ENCODE results near the gene RBM19.

Gene RBM19

GRCh38 chr12:113987261-113988063 is 21.3 kb upstream of the RBM19 start:
- H3K27me3 ChIP-seq (replicated peaks in 2 of 5; ENCODE audit: control insufficient read depth in 4 of 5, insufficient read depth in 5 of 5, low read length in 4 of 5), result peaks cover 3 to 43% (median 13%) of the 10 kb centered on the region in 5 experiments
- H3K4me1 ChIP-seq (ENCODE audit: control extremely low read depth in 1 of 4, control insufficient read depth in 4 of 4, insufficient read depth in 4 of 4, low read length in 3 of 4), result no peaks in the 10 kb centered on the region
- no peak overlapping the region for H3K4me3 ChIP-seq (ENCODE audit: control insufficient read depth in 1 of 7, extremely low read depth in 1 of 7, insufficient read depth in 4 of 7, low read depth in 2 of 7, low read length in 6 of 7)
- no peak overlapping the region for H3K27ac ChIP-seq (ENCODE audit: insufficient read depth in 1 of 2, low read depth in 1 of 2, low read length in 2 of 2, poor library complexity in 1 of 2, severe bottlenecking in 2 of 2)
- WGBS (ENCODE audit: insufficient coverage), result 53% methylated on average over 2 of the region's 6 CpGs
- ChIA-PET CTCF (no interaction called here), POLR2A (no interaction called here)
- H3K36me3 ChIP-seq (ENCODE audit: control insufficient read depth in 4 of 4, insufficient read depth in 4 of 4, low read length in 3 of 4), result no peaks in the 10 kb centered on the region
- no peak for DNase-seq
- H3K9me3 ChIP-seq (ENCODE audit: control extremely low read depth in 1 of 5, control insufficient read depth in 4 of 5, insufficient read depth in 2 of 5, low read depth in 1 of 5, low read length in 4 of 5), result no peaks in the 10 kb centered on the region

GRCh38 chr12:113984464-113984863 is 18.3 kb upstream of the RBM19 start:
- no peak for DNase-seq
- Histone ChIP-seq H3K4me1 (ENCODE audit: control extremely low read depth in 1 of 4, control insufficient read depth in 4 of 4, insufficient read depth in 4 of 4, low read length in 3 of 4) (no peaks in the 10 kb centered on the region), H3K36me3 (ENCODE audit: control insufficient read depth in 4 of 4, insufficient read depth in 4 of 4, low read length in 3 of 4) (no peaks in the 10 kb centered on the region), H3K27me3 (replicated peaks in 2 of 5; ENCODE audit: control insufficient read depth in 4 of 5, insufficient read depth in 5 of 5, low read length in 4 of 5) (peaks cover 0 to 30% (median 12%) of the 10 kb centered on the region in 5 experiments), H3K9me3 (ENCODE audit: control extremely low read depth in 1 of 5, control insufficient read depth in 4 of 5, insufficient read depth in 2 of 5, low read depth in 1 of 5, low read length in 4 of 5) (no peaks in the 10 kb centered on the region), H3K27ac (ENCODE audit: insufficient read depth in 1 of 2, low read depth in 1 of 2, low read length in 2 of 2, poor library complexity in 1 of 2, severe bottlenecking in 2 of 2) (no peak overlapping the region), H3K4me3 (ENCODE audit: control insufficient read depth in 1 of 7, extremely low read depth in 1 of 7, insufficient read depth in 4 of 7, low read depth in 2 of 7, low read length in 6 of 7) (no peak overlapping the region)
- no CpG with 5 or more reads among the region's 4 CpGs for WGBS (ENCODE audit: insufficient coverage)
- ChIA-PET POLR2A (no interaction called here), CTCF (interaction anchor here (1.0 kb wide), 1 partner anchor 18 kb away, joined by 3 read pairs; no protein-coding TSS in a partner anchor)

- POLR2A ChIA-PET, result no interaction called here
These were observed 17.8 kb upstream of the RBM19 start for GRCh38 chr12:113983777-113984448.

GRCh38 chr12:113983265-113983664 is 17.1 kb upstream of the RBM19 start:
- ChIA-PET CTCF (interaction anchor here (3.9 kb wide), 1 partner anchor 526 kb away, joined by 34 read pairs; no protein-coding TSS in a partner anchor), POLR2A (no interaction called here)
- no peak overlapping the region for H3K4me3 ChIP-seq (ENCODE audit: control insufficient read depth in 1 of 7, extremely low read depth in 1 of 7, insufficient read depth in 4 of 7, low read depth in 2 of 7, low read length in 6 of 7)
- no peak for DNase-seq
- H3K27ac ChIP-seq (ENCODE audit: insufficient read depth in 1 of 2, low read depth in 1 of 2, low read length in 2 of 2, poor library complexity in 1 of 2, severe bottlenecking in 2 of 2), result no peak overlapping the region
- H3K27me3 ChIP-seq (replicated peaks in 2 of 5; ENCODE audit: control insufficient read depth in 4 of 5, insufficient read depth in 5 of 5, low read length in 4 of 5), result peaks cover 0 to 20% (median 9%) of the 10 kb centered on the region in 5 experiments
- 40% methylated on average over 2 of the region's 2 CpGs for WGBS (ENCODE audit: insufficient coverage)
- no peaks in the 10 kb centered on the region for H3K4me1 ChIP-seq (ENCODE audit: control extremely low read depth in 1 of 4, control insufficient read depth in 4 of 4, insufficient read depth in 4 of 4, low read length in 3 of 4)
- H3K9me3 ChIP-seq (ENCODE audit: control extremely low read depth in 1 of 5, control insufficient read depth in 4 of 5, insufficient read depth in 2 of 5, low read depth in 1 of 5, low read length in 4 of 5), result no peaks in the 10 kb centered on the region
- no peaks in the 10 kb centered on the region for H3K36me3 ChIP-seq (ENCODE audit: control insufficient read depth in 4 of 4, insufficient read depth in 4 of 4, low read length in 3 of 4)

More at GRCh38 chr12:113983777-113984448, 17.8 kb upstream of the RBM19 start:
- Histone ChIP-seq H3K9me3 (ENCODE audit: control extremely low read depth in 1 of 5, control insufficient read depth in 4 of 5, insufficient read depth in 2 of 5, low read depth in 1 of 5, low read length in 4 of 5) (no peaks in the 10 kb centered on the region), H3K4me3 (ENCODE audit: control insufficient read depth in 1 of 7, extremely low read depth in 1 of 7, insufficient read depth in 4 of 7, low read depth in 2 of 7, low read length in 6 of 7) (no peak overlapping the region), H3K27me3 (replicated peaks in 2 of 5; ENCODE audit: control insufficient read depth in 4 of 5, insufficient read depth in 5 of 5, low read length in 4 of 5) (peaks cover 0 to 24% (median 12%) of the 10 kb centered on the region in 5 experiments), H3K27ac (ENCODE audit: insufficient read depth in 1 of 2, low read depth in 1 of 2, low read length in 2 of 2, poor library complexity in 1 of 2, severe bottlenecking in 2 of 2) (no peak overlapping the region), H3K36me3 (ENCODE audit: control insufficient read depth in 4 of 4, insufficient read depth in 4 of 4, low read length in 3 of 4) (no peaks in the 10 kb centered on the region), H3K4me1 (ENCODE audit: control extremely low read depth in 1 of 4, control insufficient read depth in 4 of 4, insufficient read depth in 4 of 4, low read length in 3 of 4) (no peaks in the 10 kb centered on the region)
- WGBS (ENCODE audit: insufficient coverage), result 74% methylated on average over 3 of the region's 4 CpGs
- CTCF ChIA-PET, result interaction anchor here (1.0 to 3.9 kb wide), 2 partner anchors 17 to 525 kb away, joined by 3 to 34 read pairs; no protein-coding TSS in a partner anchor
- DNase-seq, result no peak

GRCh38 chr12:113981876-113982275 is 15.8 kb upstream of the RBM19 start:
- Histone ChIP-seq H3K27ac (ENCODE audit: insufficient read depth in 1 of 2, low read depth in 1 of 2, low read length in 2 of 2, poor library complexity in 1 of 2, severe bottlenecking in 2 of 2) (no peak overlapping the region), H3K27me3 (replicated peaks in 2 of 5; ENCODE audit: control insufficient read depth in 4 of 5, insufficient read depth in 5 of 5, low read length in 4 of 5) (peaks cover 0 to 15% (median 11%) of the 10 kb centered on the region in 5 experiments), H3K4me1 (ENCODE audit: control extremely low read depth in 1 of 4, control insufficient read depth in 4 of 4, insufficient read depth in 4 of 4, low read length in 3 of 4) (no peaks in the 10 kb centered on the region), H3K9me3 (ENCODE audit: control extremely low read depth in 1 of 5, control insufficient read depth in 4 of 5, insufficient read depth in 2 of 5, low read depth in 1 of 5, low read length in 4 of 5) (no peaks in the 10 kb centered on the region), H3K36me3 (ENCODE audit: control insufficient read depth in 4 of 4, insufficient read depth in 4 of 4, low read length in 3 of 4) (no peaks in the 10 kb centered on the region), H3K4me3 (ENCODE audit: control insufficient read depth in 1 of 7, extremely low read depth in 1 of 7, insufficient read depth in 4 of 7, low read depth in 2 of 7, low read length in 6 of 7) (no peak overlapping the region)
- no peak for DNase-seq
- 100% methylated on average over 1 of the region's 3 CpGs for WGBS (ENCODE audit: insufficient coverage)
- CTCF ChIA-PET, result interaction anchor here (0.6 to 3.9 kb wide), 5 partner anchors 10 to 1936 kb away, joined by 3 to 34 read pairs (median 9); partner anchors contain the start of gene RBM19
- POLR2A ChIA-PET, result no interaction called here

- H3K4me1 ChIP-seq (ENCODE audit: control extremely low read depth in 1 of 4, control insufficient read depth in 4 of 4, insufficient read depth in 4 of 4, low read length in 3 of 4), result no peaks in the 10 kb centered on the region
- peaks cover 0 to 19% (median 10%) of the 10 kb centered on the region in 5 experiments for H3K27me3 ChIP-seq (replicated peaks in 2 of 5; ENCODE audit: control insufficient read depth in 4 of 5, insufficient read depth in 5 of 5, low read length in 4 of 5)
- POLR2A ChIA-PET, result no interaction called here
- no peak overlapping the region for H3K27ac ChIP-seq (ENCODE audit: insufficient read depth in 1 of 2, low read depth in 1 of 2, low read length in 2 of 2, poor library complexity in 1 of 2, severe bottlenecking in 2 of 2)
- 17% methylated on average over 9 of the region's 12 CpGs for WGBS (ENCODE audit: insufficient coverage)
- no peak overlapping the region for H3K4me3 ChIP-seq (ENCODE audit: control insufficient read depth in 1 of 7, extremely low read depth in 1 of 7, insufficient read depth in 4 of 7, low read depth in 2 of 7, low read length in 6 of 7)
- no peaks in the 10 kb centered on the region for H3K36me3 ChIP-seq (ENCODE audit: control insufficient read depth in 4 of 4, insufficient read depth in 4 of 4, low read length in 3 of 4)
- peak; percentile 65 to 83 (median 75) for DNase-seq
- H3K9me3 ChIP-seq (ENCODE audit: control extremely low read depth in 1 of 5, control insufficient read depth in 4 of 5, insufficient read depth in 2 of 5, low read depth in 1 of 5, low read length in 4 of 5), result no peaks in the 10 kb centered on the region
- CTCF ChIA-PET, result interaction anchor here (0.7 to 3.9 kb wide), 13 partner anchors 9 to 1938 kb away, joined by 3 to 34 read pairs (median 5); partner anchors contain the start of gene RBM19
These were observed 14.6 kb upstream of the RBM19 start for GRCh38 chr12:113980537-113981337.

All from common myeloid progenitor, CD34-positive (primary cell).